B cell (primary cell): ENCODE results near the gene TWF2.

Experiments used
- EZH2 ChIP-seq: IDR thresholded peaks from 2 replicates; pipeline ENCODE4 v1.6.1; 2012; ENCODE audit warnings: borderline replicate concordance, low read depth, mild to moderate bottlenecking, moderate library complexity, low read length; ENCODE audit not compliant: insufficient read depth, poor library complexity, severe bottlenecking
- TF ChIP-seq, protein P1 (sequence below): fragments of 200-600 bp; IDR thresholded peaks from one replicate; pipeline ENCODE4 v1.8.0; 2022; ENCODE audit warnings: antibody characterized with exemption, mild to moderate bottlenecking

DNA sequence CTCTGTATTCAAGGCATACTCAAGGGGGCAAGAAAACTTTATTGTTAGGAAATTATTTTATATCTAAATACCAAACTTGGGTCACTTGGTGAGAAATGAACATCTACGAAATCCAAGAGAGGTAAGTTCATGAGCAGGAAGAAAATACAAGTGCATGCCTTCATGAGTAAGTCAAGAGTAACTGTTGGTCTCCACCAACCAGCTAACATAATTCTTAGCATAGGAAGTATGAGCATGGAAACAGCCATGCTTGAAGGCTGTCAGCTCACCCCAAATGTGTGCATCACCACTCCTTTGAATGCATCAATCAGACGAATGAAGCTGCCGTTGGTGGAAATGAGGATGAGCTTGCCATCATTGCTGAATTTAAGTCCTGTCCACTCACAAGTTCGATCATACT is 20.5 kb upstream of the TWF2 start:
- TF ChIP-seq, protein P1, sequence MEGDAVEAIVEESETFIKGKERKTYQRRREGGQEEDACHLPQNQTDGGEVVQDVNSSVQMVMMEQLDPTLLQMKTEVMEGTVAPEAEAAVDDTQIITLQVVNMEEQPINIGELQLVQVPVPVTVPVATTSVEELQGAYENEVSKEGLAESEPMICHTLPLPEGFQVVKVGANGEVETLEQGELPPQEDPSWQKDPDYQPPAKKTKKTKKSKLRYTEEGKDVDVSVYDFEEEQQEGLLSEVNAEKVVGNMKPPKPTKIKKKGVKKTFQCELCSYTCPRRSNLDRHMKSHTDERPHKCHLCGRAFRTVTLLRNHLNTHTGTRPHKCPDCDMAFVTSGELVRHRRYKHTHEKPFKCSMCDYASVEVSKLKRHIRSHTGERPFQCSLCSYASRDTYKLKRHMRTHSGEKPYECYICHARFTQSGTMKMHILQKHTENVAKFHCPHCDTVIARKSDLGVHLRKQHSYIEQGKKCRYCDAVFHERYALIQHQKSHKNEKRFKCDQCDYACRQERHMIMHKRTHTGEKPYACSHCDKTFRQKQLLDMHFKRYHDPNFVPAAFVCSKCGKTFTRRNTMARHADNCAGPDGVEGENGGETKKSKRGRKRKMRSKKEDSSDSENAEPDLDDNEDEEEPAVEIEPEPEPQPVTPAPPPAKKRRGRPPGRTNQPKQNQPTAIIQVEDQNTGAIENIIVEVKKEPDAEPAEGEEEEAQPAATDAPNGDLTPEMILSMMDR = no peak
- no peak for TF ChIP-seq EZH2
